ENCODE results near the gene TRNT1. TPM values are rescaled to one million over a fixed set of nuclear protein-coding genes. Genes with fewer than 3 reads are reported as not detected.

Gene TRNT1
- total and polyA plus RNA-seq, 2 of the 8 experiments (the other 6 are each of a cell fraction or from before 2014, with no cell fraction given): 7.2 to 33.1 TPM

DNA sequence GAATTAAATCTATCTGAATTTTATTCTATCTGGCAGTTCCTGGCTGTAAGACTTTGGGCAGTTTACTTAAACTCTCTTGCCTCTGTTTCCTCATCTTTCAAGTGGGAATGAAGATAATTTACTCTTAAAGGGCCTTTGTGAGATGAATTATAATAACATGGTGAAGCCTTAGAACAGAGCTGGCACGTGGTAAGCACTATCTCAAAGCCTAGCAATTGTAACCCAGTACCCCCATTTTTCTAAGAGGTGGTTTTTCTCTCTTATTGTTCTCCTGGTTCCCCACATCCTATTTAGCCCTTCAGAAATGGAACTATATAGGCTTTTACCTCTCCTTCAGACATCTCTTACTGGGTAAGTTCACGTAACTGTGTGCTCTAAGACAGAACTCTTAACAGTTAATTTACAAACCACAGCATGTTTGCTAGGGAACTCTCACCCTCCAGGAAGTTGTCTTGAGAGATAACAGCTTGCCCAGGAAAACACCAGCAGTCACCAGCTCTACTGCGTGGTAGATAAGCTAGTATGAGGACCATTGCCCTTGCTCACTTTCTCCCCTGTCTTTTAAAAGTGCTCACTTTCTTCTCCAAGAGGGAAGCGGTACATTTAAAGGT is 65.0 kb downstream of the TRNT1 start:
- H3K56ac ChIP-seq (replicated peaks; ENCODE audit: insufficient read length, low read depth, low read length): no peak overlapping the region
- H3K9ac ChIP-seq (replicated peaks in 1 of 4; ENCODE audit: extremely low read depth in 1 of 4, low read depth in 3 of 4, low read length in 3 of 4): no peak overlapping the region
- no peaks in the 10 kb centered on the region for H3K9me3 ChIP-seq (ENCODE audit: insufficient read depth in 2 of 2, low read depth in 1 of 2, low read length in 1 of 2)
- no peak overlapping the region for H2BK15ac ChIP-seq (ENCODE audit: low read length)
- no peak overlapping the region for H3K4me2 ChIP-seq (ENCODE audit: insufficient read depth in 1 of 2, low read depth in 2 of 2, low read length in 2 of 2)
- no peak overlapping the region for H3K4me3 ChIP-seq (ENCODE audit: extremely low read depth in 1 of 4, insufficient read depth in 2 of 4, low read depth in 3 of 4, low read length in 4 of 4)
- ChIA-PET POLR2A (ENCODE audit: partially characterized antibody) (no interaction called here), CTCF (ENCODE audit: partially characterized antibody) (interaction anchor here (1.1 to 2.3 kb wide), 2 partner anchors 9 to 18 kb away, joined by 3 to 11 read pairs; no protein-coding TSS in a partner anchor)
- DNase-seq (ENCODE audit: low read depth in 1 of 2, low spot score in 2 of 2) (no peak), FAIRE-seq (no peak)
- H3K4ac ChIP-seq (replicated peaks; ENCODE audit: insufficient read length, low read depth, low read length): no peak overlapping the region
- H3K4me1 ChIP-seq (replicated peaks in 1 of 4; ENCODE audit: control insufficient read depth in 3 of 4, insufficient read depth in 4 of 4, low read length in 3 of 4): no peaks in the 10 kb centered on the region
- H4K20me1 ChIP-seq (replicated peaks in 1 of 2; ENCODE audit: control insufficient read depth in 1 of 2, insufficient read depth in 2 of 2, low read length in 2 of 2): no peaks in the 10 kb centered on the region
- no peaks in the 10 kb centered on the region for H3K36me3 ChIP-seq (ENCODE audit: control insufficient read depth in 2 of 4, insufficient read depth in 4 of 4, low read length in 3 of 4)
- H3K79me1 ChIP-seq (ENCODE audit: low read depth, low read length): no peaks in the 10 kb centered on the region
- H2BK120ac ChIP-seq (replicated peaks; ENCODE audit: low read depth, low read length): no peak overlapping the region
- no peak overlapping the region for H2AFZ ChIP-seq (ENCODE audit: low read length)
- WGBS, 2 experiments (ENCODE audit: extremely low coverage in 1 of 2, insufficient coverage in 1 of 2, insufficient read length in 1 of 2, insufficient replicate concordance in 2 of 2, low coverage in 1 of 2, low lambda C conversion rate in 2 of 2, missing lambda C conversion rate in 1 of 2): 84% methylated on average over 4 of the region's 4 CpGs; no CpG with 5 or more reads in 1 of the 2 experiments
- no peak overlapping the region for H3K18ac ChIP-seq (ENCODE audit: extremely low read depth, low read length)
- no peak overlapping the region for H4K91ac ChIP-seq (replicated peaks; ENCODE audit: insufficient read length, low read length)
- 0 out of 7 replicates have a peak, but pooled peaks cover 0 to 3% (median 0%) of the 10 kb centered on the region in 4 experiments for H3K27me3 ChIP-seq (replicated peaks in 1 of 4; ENCODE audit: control insufficient read depth in 3 of 4, extremely low read depth in 1 of 4, insufficient read depth in 3 of 4, low read length in 3 of 4)
- no peak overlapping the region for H2BK5ac ChIP-seq (ENCODE audit: low read depth, low read length)
- H2BK12ac ChIP-seq (ENCODE audit: low read depth, low read length): no peak overlapping the region
- no peak overlapping the region for H4K8ac ChIP-seq (ENCODE audit: extremely low read depth, insufficient read depth, low read length)
- H4K5ac ChIP-seq (ENCODE audit: insufficient read length, low read depth, low read length): no peak overlapping the region
- no peak overlapping the region for H2BK20ac ChIP-seq (ENCODE audit: low read length)
- no peak overlapping the region for H3K14ac ChIP-seq (ENCODE audit: insufficient read length)
- H2AK5ac ChIP-seq (ENCODE audit: low read depth, low read length): no peak overlapping the region
- no peak for TF ChIP-seq NRF1 (IDR thresholded peaks at IDR 0.05; ENCODE audit: low read depth, low read length)
- no peak for TF ChIP-seq YY1 (IDR thresholded peaks at IDR 0.05; ENCODE audit: low read depth, low read length)
- no peak for TF ChIP-seq FOSL1 (IDR thresholded peaks at IDR 0.05; ENCODE audit: insufficient read depth, low read depth, low read length)
- TF ChIP-seq CBX5 (IDR thresholded peaks at IDR 0.05; ENCODE audit: low read depth, low read length): no peak
- no peak for TF ChIP-seq POU5F1 (IDR thresholded peaks at IDR 0.05; ENCODE audit: low read depth, low read length)
- TF ChIP-seq TCF12 (IDR thresholded peaks at IDR 0.05; ENCODE audit: low read depth, low read length): no peak
- TF ChIP-seq, protein P1, sequence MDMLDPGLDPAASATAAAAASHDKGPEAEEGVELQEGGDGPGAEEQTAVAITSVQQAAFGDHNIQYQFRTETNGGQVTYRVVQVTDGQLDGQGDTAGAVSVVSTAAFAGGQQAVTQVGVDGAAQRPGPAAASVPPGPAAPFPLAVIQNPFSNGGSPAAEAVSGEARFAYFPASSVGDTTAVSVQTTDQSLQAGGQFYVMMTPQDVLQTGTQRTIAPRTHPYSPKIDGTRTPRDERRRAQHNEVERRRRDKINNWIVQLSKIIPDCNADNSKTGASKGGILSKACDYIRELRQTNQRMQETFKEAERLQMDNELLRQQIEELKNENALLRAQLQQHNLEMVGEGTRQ (IDR thresholded peaks at IDR 0.05; ENCODE audit: low read length): no peak
- no peak for TF ChIP-seq SP2 (IDR thresholded peaks at IDR 0.05; ENCODE audit: low read length)
- H3K27ac ChIP-seq (ENCODE audit: low read depth, low read length): no peak overlapping the region
- H3K23me2 ChIP-seq (ENCODE audit: low read depth, low read length): no peaks in the 10 kb centered on the region
- no peaks in the 10 kb centered on the region for H3K79me2 ChIP-seq (ENCODE audit: control insufficient read depth in 1 of 2, insufficient read depth in 2 of 2, low read length in 2 of 2)
- no peak overlapping the region for H3K23ac ChIP-seq (ENCODE audit: insufficient read length)
